CD4-positive, alpha-beta T cell (primary cell): ENCODE results near the gene XRCC5. TPM values are rescaled to one million over a fixed set of nuclear protein-coding genes. Genes with fewer than 3 reads are reported as not detected.

Source experiments
- ATAC-seq: fragments of 200-7000 bp; cut with Tn5 transposase; one replicate; pipeline ENCODE4 v1.10.0; 2022; ENCODE audit warnings: mild to moderate bottlenecking; ENCODE audit not compliant: poor library complexity
- CTCF ChIA-PET: fragments of 350-600 bp; sonication (Branson Sonifier 250); formaldehyde crosslinking; loops from one replicate; lab custom pipeline; 2021; ENCODE audit warnings: antibody characterized with exemption, inconsistent platforms; lab: Charles Lee
- POLR2A ChIA-PET: fragments of 350-600 bp; sonication (Branson Sonifier 250); formaldehyde crosslinking; loops from one replicate; lab custom pipeline; 2021; ENCODE audit warnings: antibody characterized with exemption, inconsistent platforms; lab: Charles Lee
- DNase-seq, 14 experiments: peaks; one replicate each; pipeline ENCODE4 v3.0.0-alpha.2; 2013 to 2020; ENCODE audit warnings: mixed read lengths in 2 of 14
- H3K27ac ChIP-seq, 2 donors: one replicate each; pipeline versions ENCODE4 v1.5.1 to v1.7.0; 2013; ENCODE audit warnings: low read length in 2 of 2, low read depth in 1 of 2, mild to moderate bottlenecking in 1 of 2
- H3K27me3 ChIP-seq, 2 experiments: 1 replicate in 1 of 2; 2 replicates in 1 of 2; pipeline versions ENCODE4 v1.6.1 to v1.7.0; 2013; ENCODE audit warnings: low read length in 2 of 2, control low read depth in 1 of 2, mild to moderate bottlenecking in 1 of 2, moderate library complexity in 1 of 2; ENCODE audit not compliant: insufficient read depth in 2 of 2, control insufficient read depth in 1 of 2
- H3K36me3 ChIP-seq: one replicate; pipeline ENCODE4 v1.6.1; 2013; ENCODE audit warnings: low read length, control low read depth; ENCODE audit not compliant: insufficient read depth
- H3K4me1 ChIP-seq: one replicate; pipeline ENCODE4 v1.6.1; 2013; ENCODE audit warnings: low read length, control low read depth; ENCODE audit not compliant: insufficient read depth
- H3K4me3 ChIP-seq: one replicate; pipeline ENCODE4 v1.5.1; 2013; ENCODE audit warnings: mild to moderate bottlenecking, low read length, moderate library complexity
- H3K9me3 ChIP-seq, 2 experiments: 1 replicate in 1 of 2; 2 replicates in 1 of 2; pipeline versions ENCODE4 v1.6.1 to v1.7.0; 2013; ENCODE audit warnings: low read length in 2 of 2, mild to moderate bottlenecking in 2 of 2, control low read depth in 1 of 2, moderate library complexity in 1 of 2; ENCODE audit not compliant: control insufficient read depth in 1 of 2, insufficient read depth in 1 of 2
- H3K27ac Mint-ChIP-seq: one replicate; pipeline ENCODE4 v1.8.0; 2020; ENCODE audit warnings: mixed read lengths
- H3K27me3 Mint-ChIP-seq: one replicate; pipeline ENCODE4 v1.8.0; 2021; ENCODE audit warnings: mixed read lengths
- H3K36me3 Mint-ChIP-seq: one replicate; pipeline ENCODE4 v1.8.0; 2021; ENCODE audit warnings: low read depth, mixed read lengths
- H3K4me1 Mint-ChIP-seq: one replicate; pipeline ENCODE4 v1.8.0; 2021; ENCODE audit warnings: low read depth, mixed read lengths
- H3K4me3 Mint-ChIP-seq: one replicate; pipeline ENCODE4 v1.8.0; 2020; ENCODE audit warnings: mild to moderate bottlenecking, mixed read lengths
- H3K9me3 Mint-ChIP-seq: one replicate; pipeline ENCODE4 v1.8.0; 2020; ENCODE audit warnings: mixed read lengths
- intact Hi-C, 2 experiments: fragments of 100-400 bp; cut with DNase I in 1 of 2; cut with micrococcal nuclease in 1 of 2; formaldehyde crosslinking; loops; one replicate each; pipeline versions ENCODE4 v1.15.1 to v1.9.0; 2023 to 2025; cut with DNase I, micrococcal nuclease
- total RNA-seq, 174 experiments: library from RNA in 2 of 174; stranded (reverse) in 2 of 174; gene quantifications; one replicate each; pipeline ENCODE4 v1.2.3 and lab custom pipeline; 2021 to 2026
- TF ChIP-seq, protein P1 (sequence below): fragments of 200-600 bp; IDR thresholded peaks from one replicate; pipeline ENCODE4 v1.8.0; 2022; ENCODE audit warnings: antibody characterized with exemption, mild to moderate bottlenecking

XRCC5 gene
- total RNA-seq, 2 experiments from 2014 or later = 126 to 129 TPM

DNA sequence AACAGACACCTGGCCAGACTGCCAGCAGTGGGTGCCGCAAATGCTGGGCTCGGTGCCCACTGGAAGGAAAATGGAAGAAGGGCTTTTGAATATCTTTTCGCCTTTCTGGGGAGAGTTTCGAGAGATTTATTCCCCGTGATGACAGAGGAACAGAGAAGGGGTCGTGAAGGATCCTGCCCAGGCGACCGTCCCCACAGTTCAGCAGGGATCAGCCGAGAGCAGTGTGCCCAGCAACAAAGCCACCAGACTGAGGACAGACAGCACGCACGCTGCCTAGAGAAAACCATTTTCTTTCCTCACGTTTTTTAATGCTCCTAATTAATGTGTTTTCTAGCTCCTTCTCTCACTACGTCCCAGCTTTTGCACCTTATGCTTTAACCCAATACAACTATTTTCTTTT lies 47.7 kb downstream of the XRCC5 start:
- intact Hi-C loops = no loop called here
- Histone ChIP-seq H3K27ac (no peak overlapping the region), H3K4me3 (no peak overlapping the region), H3K36me3 (peaks cover 74% of the 10 kb centered on the region), H3K4me1 (peaks cover 3% of the 10 kb centered on the region), H3K27me3 (no peaks in the 10 kb centered on the region), H3K9me3 (no peaks in the 10 kb centered on the region)
- TF ChIP-seq, protein P1, sequence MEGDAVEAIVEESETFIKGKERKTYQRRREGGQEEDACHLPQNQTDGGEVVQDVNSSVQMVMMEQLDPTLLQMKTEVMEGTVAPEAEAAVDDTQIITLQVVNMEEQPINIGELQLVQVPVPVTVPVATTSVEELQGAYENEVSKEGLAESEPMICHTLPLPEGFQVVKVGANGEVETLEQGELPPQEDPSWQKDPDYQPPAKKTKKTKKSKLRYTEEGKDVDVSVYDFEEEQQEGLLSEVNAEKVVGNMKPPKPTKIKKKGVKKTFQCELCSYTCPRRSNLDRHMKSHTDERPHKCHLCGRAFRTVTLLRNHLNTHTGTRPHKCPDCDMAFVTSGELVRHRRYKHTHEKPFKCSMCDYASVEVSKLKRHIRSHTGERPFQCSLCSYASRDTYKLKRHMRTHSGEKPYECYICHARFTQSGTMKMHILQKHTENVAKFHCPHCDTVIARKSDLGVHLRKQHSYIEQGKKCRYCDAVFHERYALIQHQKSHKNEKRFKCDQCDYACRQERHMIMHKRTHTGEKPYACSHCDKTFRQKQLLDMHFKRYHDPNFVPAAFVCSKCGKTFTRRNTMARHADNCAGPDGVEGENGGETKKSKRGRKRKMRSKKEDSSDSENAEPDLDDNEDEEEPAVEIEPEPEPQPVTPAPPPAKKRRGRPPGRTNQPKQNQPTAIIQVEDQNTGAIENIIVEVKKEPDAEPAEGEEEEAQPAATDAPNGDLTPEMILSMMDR = no peak
- Mint-ChIP-seq H3K27ac (no peak overlapping the region), H3K4me3 (no peak overlapping the region), H3K9me3 (no peaks in the 10 kb centered on the region), H3K27me3 (no peaks in the 10 kb centered on the region), H3K36me3 (peaks cover 66% of the 10 kb centered on the region), H3K4me1 (peaks cover 62% of the 10 kb centered on the region)
- ATAC-seq (no peak), DNase-seq (no peak)
- CTCF ChIA-PET = no interaction called here
- POLR2A ChIA-PET = no interaction called here

DNA sequence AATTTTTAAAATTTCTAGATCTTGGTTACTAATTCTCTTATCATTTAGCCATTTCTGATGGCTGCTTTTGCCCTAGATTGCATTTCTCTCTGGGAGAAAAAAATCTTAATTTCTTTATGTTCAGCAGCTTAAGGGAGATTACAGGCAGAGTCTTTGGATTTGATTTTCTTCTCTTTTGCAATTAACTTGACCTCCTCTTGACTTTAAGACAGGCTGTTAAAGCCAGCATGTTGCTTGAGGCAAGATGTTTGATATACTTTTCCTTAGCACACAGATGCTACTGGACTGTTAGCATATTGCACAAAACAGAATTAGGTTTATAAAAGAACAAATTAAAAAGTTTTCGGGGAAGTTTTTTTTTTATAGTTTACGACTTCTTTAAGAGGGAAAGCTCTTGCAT lies 50.0 kb downstream of the XRCC5 start:
- Histone ChIP-seq H3K9me3 (no peaks in the 10 kb centered on the region), H3K36me3 (peaks cover 74% of the 10 kb centered on the region), H3K27ac (no peak overlapping the region), H3K27me3 (no peaks in the 10 kb centered on the region), H3K4me3 (no peak overlapping the region), H3K4me1 (peaks cover 3% of the 10 kb centered on the region)
- ATAC-seq = no peak
- intact Hi-C loops = no loop called here
- CTCF ChIA-PET = interaction anchor here (0.7 to 1.5 kb wide), 2 partner anchors 10 to 27 kb away, joined by 3 to 7 read pairs; no protein-coding TSS in a partner anchor
- Mint-ChIP-seq H3K9me3 (no peaks in the 10 kb centered on the region), H3K36me3 (peaks cover 90% of the 10 kb centered on the region), H3K27me3 (no peaks in the 10 kb centered on the region), H3K27ac (no peak overlapping the region), H3K4me1 (peaks cover 51% of the 10 kb centered on the region), H3K4me3 (no peak overlapping the region)
- TF ChIP-seq, protein P1 = no peak
- no peak for DNase-seq
- POLR2A ChIA-PET = interaction anchor here (1.9 kb wide), 1 partner anchor 14 kb away, joined by 4 read pairs; no protein-coding TSS in a partner anchor

DNA sequence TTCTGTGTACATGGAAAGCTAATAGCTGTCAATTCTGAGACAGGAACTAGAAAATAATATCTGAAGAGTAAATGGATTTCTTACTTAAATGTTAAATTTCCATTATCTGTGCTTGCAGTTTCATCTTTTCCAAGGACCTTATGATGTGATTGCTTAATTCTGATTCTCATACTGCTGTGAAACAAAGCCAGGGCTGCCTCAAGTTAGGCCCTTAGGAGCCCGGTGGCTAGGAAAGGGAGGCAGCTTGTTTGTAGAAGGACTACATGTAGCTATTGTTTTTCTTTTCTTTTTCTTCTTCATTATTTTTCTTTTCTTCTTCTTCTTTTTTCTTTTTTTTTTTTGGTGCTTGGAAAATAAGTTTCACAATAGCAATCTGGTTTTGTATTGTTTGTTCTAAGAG lies 50.5 kb downstream of the XRCC5 start:
- ChIA-PET POLR2A (interaction anchor here (1.9 kb wide), 1 partner anchor 14 kb away, joined by 4 read pairs; no protein-coding TSS in a partner anchor), CTCF (interaction anchor here (0.7 to 1.5 kb wide), 4 partner anchors 11 to 28 kb away, joined by 3 to 7 read pairs (median 3); no protein-coding TSS in a partner anchor)
- ATAC-seq (no peak), DNase-seq (no peak)
- Mint-ChIP-seq H3K9me3 (no peaks in the 10 kb centered on the region), H3K27ac (peak overlapping the region; percentile 50), H3K36me3 (peaks cover 95% of the 10 kb centered on the region), H3K4me3 (no peak overlapping the region), H3K4me1 (peaks cover 51% of the 10 kb centered on the region), H3K27me3 (no peaks in the 10 kb centered on the region)
- Histone ChIP-seq H3K36me3 (peaks cover 74% of the 10 kb centered on the region), H3K27me3 (no peaks in the 10 kb centered on the region), H3K9me3 (no peaks in the 10 kb centered on the region), H3K4me3 (no peak overlapping the region), H3K4me1 (peaks cover 3% of the 10 kb centered on the region), H3K27ac (no peak overlapping the region)
- intact Hi-C loops = loop anchor here in 1 of 2 experiments (5.0 kb wide), 1 partner anchor 32 kb away; no protein-coding TSS in a partner anchor
- TF ChIP-seq, protein P1 = no peak
